Measurements from ENCODE around the gene MAMDC4.

GRCh38 chr9:136860933-136861873 lies 9.1 kb downstream of the MAMDC4 start:
- no peak for TF ChIP-seq CTCF (IDR thresholded peaks at IDR 0.05)
- no peak for TF ChIP-seq ZFX (IDR thresholded peaks at IDR 0.05; ENCODE audit: borderline replicate concordance)

All from 22Rv1 (cell line).